ENCODE results near the gene HLA-B.

Gene HLA-B

GRCh38 chr6:31308050-31308844 is 48.7 kb downstream of the HLA-B start:
- no peak for ATAC-seq
- TF ChIP-seq ZNF565 (CRISPR knock-in tag; conservative IDR thresholded peaks at IDR 0.05; ENCODE audit: low read depth) = no peak
- no peak for TF ChIP-seq ZNF70 (CRISPR knock-in tag; IDR thresholded peaks at IDR 0.05)
- TF ChIP-seq ARNTL (CRISPR knock-in tag; IDR thresholded peaks at IDR 0.05; ENCODE audit: borderline replicate concordance, low read depth) = no peak
- TF ChIP-seq PPARA (CRISPR knock-in tag; IDR thresholded peaks at IDR 0.05; ENCODE audit: borderline replicate concordance) = no peak
- no peak for TF ChIP-seq ZFP30 (CRISPR knock-in tag; IDR thresholded peaks at IDR 0.05)
- TF ChIP-seq BACH2 (CRISPR knock-in tag; IDR thresholded peaks at IDR 0.05; ENCODE audit: borderline replicate concordance) = no peak
- no peak for TF ChIP-seq RARB (CRISPR knock-in tag; IDR thresholded peaks at IDR 0.05)
- TF ChIP-seq, protein P1, sequence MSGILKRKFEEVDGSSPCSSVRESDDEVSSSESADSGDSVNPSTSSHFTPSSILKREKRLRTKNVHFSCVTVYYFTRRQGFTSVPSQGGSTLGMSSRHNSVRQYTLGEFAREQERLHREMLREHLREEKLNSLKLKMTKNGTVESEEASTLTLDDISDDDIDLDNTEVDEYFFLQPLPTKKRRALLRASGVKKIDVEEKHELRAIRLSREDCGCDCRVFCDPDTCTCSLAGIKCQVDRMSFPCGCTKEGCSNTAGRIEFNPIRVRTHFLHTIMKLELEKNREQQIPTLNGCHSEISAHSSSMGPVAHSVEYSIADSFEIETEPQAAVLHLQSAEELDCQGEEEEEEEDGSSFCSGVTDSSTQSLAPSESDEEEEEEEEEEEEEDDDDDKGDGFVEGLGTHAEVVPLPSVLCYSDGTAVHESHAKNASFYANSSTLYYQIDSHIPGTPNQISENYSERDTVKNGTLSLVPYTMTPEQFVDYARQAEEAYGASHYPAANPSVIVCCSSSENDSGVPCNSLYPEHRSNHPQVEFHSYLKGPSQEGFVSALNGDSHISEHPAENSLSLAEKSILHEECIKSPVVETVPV (CRISPR knock-in tag; IDR thresholded peaks at IDR 0.05) = no peak
- no peak for TF ChIP-seq CREB5 (CRISPR knock-in tag; IDR thresholded peaks at IDR 0.05; ENCODE audit: low read depth)
- no peak for TF ChIP-seq SNAI2 (CRISPR knock-in tag; IDR thresholded peaks at IDR 0.05)
- TF ChIP-seq, protein P2, sequence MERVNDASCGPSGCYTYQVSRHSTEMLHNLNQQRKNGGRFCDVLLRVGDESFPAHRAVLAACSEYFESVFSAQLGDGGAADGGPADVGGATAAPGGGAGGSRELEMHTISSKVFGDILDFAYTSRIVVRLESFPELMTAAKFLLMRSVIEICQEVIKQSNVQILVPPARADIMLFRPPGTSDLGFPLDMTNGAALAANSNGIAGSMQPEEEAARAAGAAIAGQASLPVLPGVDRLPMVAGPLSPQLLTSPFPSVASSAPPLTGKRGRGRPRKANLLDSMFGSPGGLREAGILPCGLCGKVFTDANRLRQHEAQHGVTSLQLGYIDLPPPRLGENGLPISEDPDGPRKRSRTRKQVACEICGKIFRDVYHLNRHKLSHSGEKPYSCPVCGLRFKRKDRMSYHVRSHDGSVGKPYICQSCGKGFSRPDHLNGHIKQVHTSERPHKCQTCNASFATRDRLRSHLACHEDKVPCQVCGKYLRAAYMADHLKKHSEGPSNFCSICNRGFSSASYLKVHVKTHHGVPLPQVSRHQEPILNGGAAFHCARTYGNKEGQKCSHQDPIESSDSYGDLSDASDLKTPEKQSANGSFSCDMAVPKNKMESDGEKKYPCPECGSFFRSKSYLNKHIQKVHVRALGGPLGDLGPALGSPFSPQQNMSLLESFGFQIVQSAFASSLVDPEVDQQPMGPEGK (CRISPR knock-in tag; IDR thresholded peaks at IDR 0.05; ENCODE audit: borderline replicate concordance) = no peak
- no peak for TF ChIP-seq ESRRG (CRISPR knock-in tag; IDR thresholded peaks at IDR 0.05)
- TF ChIP-seq CSDC2 (CRISPR knock-in tag; IDR thresholded peaks at IDR 0.05) = no peak
- TF ChIP-seq TOX (CRISPR knock-in tag; IDR thresholded peaks at IDR 0.05; ENCODE audit: borderline replicate concordance) = no peak

DNA sequence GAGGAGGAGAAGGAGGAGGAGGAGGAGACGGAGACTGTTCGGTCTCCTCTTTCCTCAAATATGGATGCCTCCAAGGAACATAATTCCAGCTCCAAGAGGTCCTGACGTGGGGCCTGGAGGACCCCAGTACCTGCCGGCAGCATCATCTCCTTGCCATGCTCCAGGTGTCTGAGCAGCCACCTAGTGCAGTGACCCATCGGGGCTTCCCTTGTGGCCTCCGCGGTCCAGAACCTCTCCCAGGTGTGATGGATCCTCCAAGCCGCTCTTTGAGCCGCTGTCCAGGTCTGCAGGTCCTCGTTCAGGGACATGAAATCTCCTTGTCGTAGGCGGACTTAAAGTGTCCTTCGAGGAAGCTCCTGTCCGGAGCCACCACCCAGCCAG is 49.3 kb downstream of the HLA-B start:
- ATAC-seq = no peak
- TF ChIP-seq PPARA (CRISPR knock-in tag; IDR thresholded peaks at IDR 0.05; ENCODE audit: borderline replicate concordance) (no peak), ZC3H10 (CRISPR knock-in tag; IDR thresholded peaks at IDR 0.05) (no peak), GLIS3 (CRISPR knock-in tag; IDR thresholded peaks at IDR 0.05) (no peak), RARB (CRISPR knock-in tag; IDR thresholded peaks at IDR 0.05) (no peak), ISL1 (CRISPR knock-in tag; IDR thresholded peaks at IDR 0.05) (no peak)

- ATAC-seq = no peak
- TF ChIP-seq ZNF565 (CRISPR knock-in tag; conservative IDR thresholded peaks at IDR 0.05; ENCODE audit: low read depth) (no peak), ZFP30 (CRISPR knock-in tag; IDR thresholded peaks at IDR 0.05) (no peak), PPARA (CRISPR knock-in tag; IDR thresholded peaks at IDR 0.05; ENCODE audit: borderline replicate concordance) (no peak), ZNF8 (CRISPR knock-in tag; IDR thresholded peaks at IDR 0.05) (no peak), TCF4 (CRISPR knock-in tag; IDR thresholded peaks at IDR 0.05; ENCODE audit: borderline replicate concordance) (no peak), ZNF70 (CRISPR knock-in tag; IDR thresholded peaks at IDR 0.05) (no peak), ZC3H10 (CRISPR knock-in tag; IDR thresholded peaks at IDR 0.05) (no peak), CREB5 (CRISPR knock-in tag; IDR thresholded peaks at IDR 0.05; ENCODE audit: low read depth) (no peak), TOX (CRISPR knock-in tag; IDR thresholded peaks at IDR 0.05; ENCODE audit: borderline replicate concordance) (no peak), SNAI2 (CRISPR knock-in tag; IDR thresholded peaks at IDR 0.05) (no peak)
These were observed 51.2 kb downstream of the HLA-B start for GRCh38 chr6:31305703-31306219.

DNA sequence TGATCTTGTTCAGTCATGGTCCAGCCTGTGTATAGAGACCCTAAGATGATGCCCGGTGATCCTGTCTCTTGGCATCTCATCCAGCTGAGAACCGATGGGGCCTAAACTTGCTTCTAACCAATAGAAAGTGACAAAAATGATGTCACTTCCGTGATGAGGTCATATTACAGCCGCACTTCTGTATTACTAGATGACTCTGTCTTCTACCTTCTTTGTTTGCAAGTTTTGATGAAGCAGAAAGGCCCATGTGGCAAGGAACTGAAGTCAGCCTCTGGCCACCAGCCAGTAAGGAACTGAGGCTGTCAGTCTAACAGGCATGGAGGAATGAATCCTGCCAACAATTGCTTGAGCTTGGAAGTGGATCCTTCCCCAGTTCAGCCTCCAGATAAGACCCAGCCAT is 52.3 kb downstream of the HLA-B start:
- TF ChIP-seq SNAI2 (CRISPR knock-in tag; IDR thresholded peaks at IDR 0.05) (no peak), BACH2 (CRISPR knock-in tag; IDR thresholded peaks at IDR 0.05; ENCODE audit: borderline replicate concordance) (no peak), ZC3H10 (CRISPR knock-in tag; IDR thresholded peaks at IDR 0.05) (no peak), ZNF8 (CRISPR knock-in tag; IDR thresholded peaks at IDR 0.05) (no peak), PPARA (CRISPR knock-in tag; IDR thresholded peaks at IDR 0.05; ENCODE audit: borderline replicate concordance) (no peak), TCF4 (CRISPR knock-in tag; IDR thresholded peaks at IDR 0.05; ENCODE audit: borderline replicate concordance) (no peak), ISL1 (CRISPR knock-in tag; IDR thresholded peaks at IDR 0.05) (no peak), CREB5 (CRISPR knock-in tag; IDR thresholded peaks at IDR 0.05; ENCODE audit: low read depth) (no peak), RARB (CRISPR knock-in tag; IDR thresholded peaks at IDR 0.05) (no peak), TSHZ2 (CRISPR knock-in tag; IDR thresholded peaks at IDR 0.05) (no peak), OSR1 (CRISPR knock-in tag; IDR thresholded peaks at IDR 0.05) (no peak), POU6F1 (CRISPR knock-in tag; IDR thresholded peaks at IDR 0.05; ENCODE audit: borderline replicate concordance, low read depth) (no peak)

More for the DNA sequence above, 52.3 kb downstream of the HLA-B start:
- ATAC-seq = no peak

All from SK-N-SH treated with all-trans-retinoic acid at 6 μM for 48 hours (cell line).